VCaP (cell line): ENCODE results near the gene PDHB.
A peak's percentile ranks its signal among the peaks of the same experiment; 100 is the strongest.

Experiments
- H3K27ac ChIP-seq: fragments of 450-650 bp; 2 replicates; pipeline ENCODE4 v1.5.1; 2017
- CTCF ChIP-seq: fragments of 450-650 bp; conservative IDR thresholded peaks from 2 replicates; pipeline ENCODE4 v1.5.1; 2017; ENCODE audit warnings: mild to moderate bottlenecking, moderate library complexity

PDHB gene

DNA sequence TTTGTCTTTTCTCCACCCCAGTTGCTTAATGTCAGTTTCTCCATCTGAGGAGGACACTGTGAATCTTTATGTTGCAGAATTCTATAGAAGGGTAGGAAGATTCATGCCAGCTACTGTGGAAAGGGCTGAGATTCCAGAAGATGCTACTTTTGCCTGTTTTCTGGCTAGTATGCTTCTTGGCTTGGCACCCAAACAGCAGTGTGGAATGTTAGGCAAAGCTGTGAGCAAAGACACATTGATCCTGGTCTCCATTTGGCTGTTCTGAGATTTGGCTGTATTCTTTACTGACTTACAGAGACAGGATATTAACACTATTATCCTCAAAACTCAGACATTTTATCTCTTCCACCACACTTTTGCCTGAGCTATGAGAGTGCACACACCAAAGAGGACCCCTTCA is 39.3 kb downstream of the PDHB start:
- no peak for TF ChIP-seq CTCF
- no peak overlapping the region for H3K27ac ChIP-seq

DNA sequence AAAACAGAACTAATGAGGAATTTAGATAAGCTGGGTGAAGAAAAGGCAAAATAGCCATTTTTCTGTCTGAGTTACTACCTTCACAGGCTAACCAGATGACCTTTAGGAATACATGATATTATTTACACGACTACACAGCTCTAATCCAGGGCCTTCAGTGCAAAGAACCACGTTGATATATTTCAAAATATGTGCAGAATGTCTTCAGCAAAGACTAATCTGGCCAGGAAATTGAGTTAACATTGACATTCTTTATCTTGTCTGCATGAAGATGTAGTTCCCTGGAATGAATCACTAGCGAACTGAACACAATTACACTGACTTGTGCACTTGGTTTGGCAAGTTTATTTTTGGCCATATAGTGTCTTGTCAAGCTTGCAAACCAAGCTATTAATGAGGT is 41.5 kb downstream of the PDHB start:
- TF ChIP-seq CTCF = no peak
- no peak overlapping the region for H3K27ac ChIP-seq

DNA sequence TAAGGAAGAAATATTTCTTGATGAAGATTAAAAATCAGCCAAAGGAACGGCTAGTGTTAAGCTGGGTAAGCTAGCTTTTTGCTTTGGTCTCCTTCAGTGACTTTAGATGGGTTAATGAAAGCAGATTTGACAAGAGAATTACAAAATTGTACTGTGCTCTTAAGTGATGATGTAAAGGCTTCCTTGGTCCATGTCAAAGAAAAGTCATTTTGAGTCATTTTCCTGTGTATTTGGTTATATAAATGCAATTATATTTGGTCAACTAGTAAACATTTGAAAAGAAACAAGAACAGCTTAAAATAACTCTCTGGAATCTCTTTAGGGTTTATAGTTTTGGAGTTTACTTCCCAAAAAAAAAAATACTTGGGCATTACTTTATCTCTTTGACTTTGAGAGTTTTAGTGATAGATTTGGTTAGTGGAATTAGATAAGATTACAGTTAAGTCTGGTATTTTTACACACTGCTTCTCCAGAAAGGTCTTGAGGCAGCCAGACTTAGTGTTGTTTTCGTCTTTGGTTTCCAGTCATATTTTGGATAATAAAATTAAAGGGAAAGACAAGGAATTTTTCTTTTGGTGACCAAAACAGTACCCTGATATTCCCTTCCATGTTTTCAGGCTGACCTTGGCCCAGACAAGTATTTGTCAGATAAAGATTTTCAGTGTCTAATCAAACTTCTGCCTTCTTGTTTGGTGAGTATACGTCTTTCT is 42.3 kb downstream of the PDHB start:
- TF ChIP-seq CTCF = no peak
- H3K27ac ChIP-seq = no peak overlapping the region

- no peak for TF ChIP-seq CTCF
- peak overlapping the region; percentile 42 for H3K27ac ChIP-seq
These were observed 45.0 kb downstream of the PDHB start for GRCh38 chr3:58388550-58389091.

GRCh38 chr3:58387650-58388546 is 45.7 kb downstream of the PDHB start:
- TF ChIP-seq CTCF = no peak
- peak overlapping the region; percentile 42 for H3K27ac ChIP-seq

DNA sequence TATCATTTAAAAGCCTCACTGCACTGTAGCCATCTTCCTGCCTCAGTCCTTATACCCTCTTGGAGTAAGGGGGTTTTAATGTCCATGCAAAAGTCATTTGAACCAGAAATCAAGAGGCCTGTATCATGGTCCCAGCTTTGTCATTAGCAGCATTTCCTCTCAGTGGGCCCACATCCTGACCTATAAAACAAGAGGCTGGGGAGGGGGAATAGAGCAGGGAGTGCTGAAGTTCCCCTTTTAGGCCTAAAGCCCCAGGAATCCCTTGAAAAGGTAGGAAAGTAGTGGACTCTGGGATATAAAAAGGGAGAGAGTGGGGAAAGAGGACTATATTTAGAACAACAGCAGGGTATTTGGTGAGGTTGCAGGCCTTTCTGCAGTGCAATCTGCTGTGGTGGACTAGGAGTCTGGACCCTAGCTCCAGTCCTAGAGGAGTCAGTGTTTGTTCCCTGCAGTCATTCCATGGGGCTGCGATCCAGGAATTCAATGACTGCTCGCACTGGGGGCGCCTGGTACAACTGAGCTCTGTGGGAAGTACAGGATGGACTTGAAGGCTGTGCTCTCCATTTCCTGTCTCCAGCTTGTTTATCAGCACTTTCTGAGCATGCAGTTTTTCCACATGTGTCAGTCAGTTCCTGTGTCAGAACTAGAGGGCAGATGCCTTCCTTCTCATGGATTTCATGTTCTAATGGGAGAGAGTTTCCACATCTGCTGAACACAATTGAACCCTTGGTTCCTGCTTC is 46.8 kb downstream of the PDHB start:
- H3K27ac ChIP-seq = no peak overlapping the region
- TF ChIP-seq CTCF = no peak
